ENCODE results near the gene ING4. TPM values are rescaled to one million over a fixed set of nuclear protein-coding genes. Genes with fewer than 3 reads are reported as not detected.

Gene ING4
- total and polyA plus RNA-seq, 2 of the 4 experiments (the other 2 are of a cell fraction): 22.0 to 47.5 TPM

DNA sequence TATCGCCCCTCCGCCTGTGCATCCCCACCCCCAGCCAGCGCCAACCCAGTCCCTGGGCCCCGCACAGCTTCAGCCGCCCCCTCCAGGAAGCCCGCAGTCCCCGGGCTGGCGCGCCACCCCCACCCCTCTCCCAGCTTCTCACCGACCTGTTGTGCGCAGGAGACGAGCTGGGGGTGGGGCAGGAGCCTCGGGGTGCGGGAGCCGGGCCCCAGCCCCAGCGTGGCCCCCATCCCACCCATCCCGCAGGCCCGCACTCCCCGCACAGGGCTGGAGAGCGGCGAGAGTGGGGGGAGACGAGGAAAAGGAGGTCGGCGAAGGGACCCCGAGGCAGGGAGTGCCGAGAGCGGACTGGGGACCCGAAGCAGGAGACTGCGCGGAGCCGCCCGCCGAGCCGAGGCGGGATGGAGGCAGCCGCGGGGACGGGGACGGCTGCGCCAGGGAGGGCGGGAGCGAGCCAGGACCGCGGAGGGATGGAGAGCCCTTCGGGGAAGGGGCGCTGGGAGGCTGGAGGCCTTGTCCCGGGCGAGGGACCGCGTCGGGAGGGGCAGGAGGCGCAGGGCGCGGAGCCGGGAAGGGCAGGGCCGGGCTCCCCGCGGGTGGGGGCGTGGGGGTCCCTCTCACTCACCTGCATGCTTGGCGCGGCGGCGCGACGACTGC is 37.2 kb upstream of the ING4 start:
- POLR2A ChIA-PET (ENCODE audit: unreplicated experiment): interaction anchor here (0.6 to 1.0 kb wide), 3 partner anchors 10 to 104 kb away, joined by 4 to 5 read pairs (median 5); no protein-coding TSS in a partner anchor
- Histone ChIP-seq H3K18ac (ENCODE audit: low read depth, low read length) (peak overlapping the region; percentile 42), H3K27ac (ENCODE audit: insufficient read depth, low read length) (peak overlapping the region; percentile 57), H3K36me3 (ENCODE audit: control insufficient read depth, insufficient read depth, low read length) (peaks cover 4% of the 10 kb centered on the region), H2AK5ac (ENCODE audit: low read depth, low read length) (peak overlapping the region; percentile 59), H2AFZ (replicated peaks; ENCODE audit: low read length, poor library complexity) (peak overlapping the region; percentile 82), H2AK9ac (replicated peaks; ENCODE audit: low read depth, low read length, poor library complexity) (peak overlapping the region; percentile 88), H2BK15ac (ENCODE audit: low read depth, low read length) (no peak overlapping the region), H3K4ac (ENCODE audit: low read depth, low read length) (peak overlapping the region; percentile 72), H3K27me3 (ENCODE audit: control insufficient read depth, insufficient read depth, low read length) (peaks cover 3% of the 10 kb centered on the region; the same call in 1 of the 2 replicates), H3K4me1 (ENCODE audit: control insufficient read depth, insufficient read depth, low read length) (peaks cover 4% of the 10 kb centered on the region), H4K5ac (ENCODE audit: low read depth, low read length) (peak overlapping the region; percentile 84), H4K20me1 (ENCODE audit: insufficient read depth, low read length) (no peaks in the 10 kb centered on the region), H3K14ac (replicated peaks; ENCODE audit: low read depth, low read length) (peak overlapping the region; percentile 37; the same call in 1 of the 2 replicates), H4K91ac (ENCODE audit: insufficient read depth, low read depth, low read length) (peak overlapping the region; percentile 58; the same call in 1 of the 2 replicates), H3K79me1 (ENCODE audit: low read depth in 1 of 2, low read length in 2 of 2) (peaks cover 10 to 17% of the 10 kb centered on the region in 2 experiments; a peak in 3 of 4 replicates), H3K4me3 (ENCODE audit: insufficient read depth, low read depth, low read length) (peak overlapping the region; percentile 81), H3K9ac (ENCODE audit: low read depth, low read length) (peak overlapping the region; percentile 90), H2BK120ac (ENCODE audit: low read depth, low read length) (no peak overlapping the region), H3K56ac (ENCODE audit: extremely low read depth, insufficient read depth, low read length) (no peak overlapping the region; the same call in 1 of the 2 replicates), H3K9me1 (ENCODE audit: insufficient read depth, low read length) (no peaks in the 10 kb centered on the region), H2BK5ac (ENCODE audit: low read depth, low read length, poor library complexity, severe bottlenecking) (peak overlapping the region; percentile 2), H3K9me3 (ENCODE audit: control insufficient read depth, insufficient read depth, low read length) (no peaks in the 10 kb centered on the region), H3K23ac (ENCODE audit: low read depth, low read length) (peak overlapping the region; percentile 88), H3K4me2 (ENCODE audit: low read depth, low read length) (peak overlapping the region; percentile 91), H2BK20ac (ENCODE audit: low read depth, low read length) (no peak overlapping the region), H4K8ac (ENCODE audit: low read depth in 2 of 2, low read length in 2 of 2) (peak overlapping the region; percentile 21 to 86; a peak in 3 of 4 replicates)
- BruUV-seq (replicated peaks): no TSS peak
- WGBS, 2 experiments (ENCODE audit: extremely low coverage in 2 of 2, insufficient read length in 1 of 2): 1% methylated on average over 21 of the region's 65 CpGs; no CpG with 5 or more reads in 1 of the 2 experiments
- intact Hi-C loops (cut with micrococcal nuclease) (no loop called here), dilution Hi-C loops (cut with HindIII; ENCODE audit: low sequenced_read_pairs, unreplicated experiment) (no loop called here), in situ Hi-C loops (cut with MboI; ENCODE audit: low sequenced_read_pairs) (no loop called here)
- DNase-seq: no peak
- CTCF ChIA-PET: interaction anchor here (1.0 kb wide), 1 partner anchor 16 kb away, joined by 3 read pairs; no protein-coding TSS in a partner anchor
- peak; percentile 63 for ATAC-seq (ENCODE audit: low read depth)
- no peak for TF ChIP-seq MAFK (IDR thresholded peaks at IDR 0.05; ENCODE audit: low read depth, low read length)
- TF ChIP-seq, protein P1, sequence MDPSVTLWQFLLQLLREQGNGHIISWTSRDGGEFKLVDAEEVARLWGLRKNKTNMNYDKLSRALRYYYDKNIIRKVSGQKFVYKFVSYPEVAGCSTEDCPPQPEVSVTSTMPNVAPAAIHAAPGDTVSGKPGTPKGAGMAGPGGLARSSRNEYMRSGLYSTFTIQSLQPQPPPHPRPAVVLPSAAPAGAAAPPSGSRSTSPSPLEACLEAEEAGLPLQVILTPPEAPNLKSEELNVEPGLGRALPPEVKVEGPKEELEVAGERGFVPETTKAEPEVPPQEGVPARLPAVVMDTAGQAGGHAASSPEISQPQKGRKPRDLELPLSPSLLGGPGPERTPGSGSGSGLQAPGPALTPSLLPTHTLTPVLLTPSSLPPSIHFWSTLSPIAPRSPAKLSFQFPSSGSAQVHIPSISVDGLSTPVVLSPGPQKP (IDR thresholded peaks at IDR 0.05; ENCODE audit: borderline replicate concordance, low read depth, low read length): no peak
- no peak for TF ChIP-seq SMC3 (IDR thresholded peaks at IDR 0.05; ENCODE audit: low read depth, low read length)
- no peak for TF ChIP-seq RAD21 (IDR thresholded peaks at IDR 0.05; ENCODE audit: low read length)
- TF ChIP-seq, protein P2, sequence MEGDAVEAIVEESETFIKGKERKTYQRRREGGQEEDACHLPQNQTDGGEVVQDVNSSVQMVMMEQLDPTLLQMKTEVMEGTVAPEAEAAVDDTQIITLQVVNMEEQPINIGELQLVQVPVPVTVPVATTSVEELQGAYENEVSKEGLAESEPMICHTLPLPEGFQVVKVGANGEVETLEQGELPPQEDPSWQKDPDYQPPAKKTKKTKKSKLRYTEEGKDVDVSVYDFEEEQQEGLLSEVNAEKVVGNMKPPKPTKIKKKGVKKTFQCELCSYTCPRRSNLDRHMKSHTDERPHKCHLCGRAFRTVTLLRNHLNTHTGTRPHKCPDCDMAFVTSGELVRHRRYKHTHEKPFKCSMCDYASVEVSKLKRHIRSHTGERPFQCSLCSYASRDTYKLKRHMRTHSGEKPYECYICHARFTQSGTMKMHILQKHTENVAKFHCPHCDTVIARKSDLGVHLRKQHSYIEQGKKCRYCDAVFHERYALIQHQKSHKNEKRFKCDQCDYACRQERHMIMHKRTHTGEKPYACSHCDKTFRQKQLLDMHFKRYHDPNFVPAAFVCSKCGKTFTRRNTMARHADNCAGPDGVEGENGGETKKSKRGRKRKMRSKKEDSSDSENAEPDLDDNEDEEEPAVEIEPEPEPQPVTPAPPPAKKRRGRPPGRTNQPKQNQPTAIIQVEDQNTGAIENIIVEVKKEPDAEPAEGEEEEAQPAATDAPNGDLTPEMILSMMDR (conservative IDR thresholded peaks at IDR 0.05; ENCODE audit: low read depth, low read length): no peak
- TF ChIP-seq POLR2A (IDR thresholded peaks at IDR 0.05; ENCODE audit: low read depth, low read length): no peak
- TF ChIP-seq RFX5 (IDR thresholded peaks at IDR 0.05; ENCODE audit: low read depth, low read length): no peak
- no peak for TF ChIP-seq CEBPB (IDR thresholded peaks at IDR 0.05; ENCODE audit: low read depth, low read length)
- no peak for TF ChIP-seq RCOR1 (IDR thresholded peaks at IDR 0.05; ENCODE audit: insufficient replicate concordance, low read length)
- TF ChIP-seq, protein P3, sequence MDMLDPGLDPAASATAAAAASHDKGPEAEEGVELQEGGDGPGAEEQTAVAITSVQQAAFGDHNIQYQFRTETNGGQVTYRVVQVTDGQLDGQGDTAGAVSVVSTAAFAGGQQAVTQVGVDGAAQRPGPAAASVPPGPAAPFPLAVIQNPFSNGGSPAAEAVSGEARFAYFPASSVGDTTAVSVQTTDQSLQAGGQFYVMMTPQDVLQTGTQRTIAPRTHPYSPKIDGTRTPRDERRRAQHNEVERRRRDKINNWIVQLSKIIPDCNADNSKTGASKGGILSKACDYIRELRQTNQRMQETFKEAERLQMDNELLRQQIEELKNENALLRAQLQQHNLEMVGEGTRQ (IDR thresholded peaks at IDR 0.05; ENCODE audit: low read depth, low read length): no peak
- no peak; the same call in 1 of the 2 replicates for TF ChIP-seq MAZ (IDR thresholded peaks at IDR 0.05; ENCODE audit: borderline replicate concordance, low read depth, low read length)
- no peak for TF ChIP-seq BHLHE40 (IDR thresholded peaks at IDR 0.05; ENCODE audit: low read depth, low read length)
- TF ChIP-seq NFE2L2 (IDR thresholded peaks at IDR 0.05; ENCODE audit: low read depth, low read length): no peak
- TF ChIP-seq FOS (IDR thresholded peaks at IDR 0.05; ENCODE audit: low read depth, low read length): no peak
